Stimulated activated CD8-positive, alpha-beta memory T cell treated with anti-CD3 and anti-CD28 coated beads, Interleukin-7, amount 100 ng/mL, for 48 hours (primary cell): ENCODE results near the gene KDM4B.
"Not testable (repeated sequence)": the region's sequence is repeated elsewhere in the genome, so short reads cannot be mapped to it uniquely, and the experiment has no call there.

Source experiments
- DNase-seq, 2 donors: peaks; one replicate each; pipeline ENCODE4 v3.0.0-alpha.2; 2020; ENCODE audit warnings: low read depth in 1 of 2; ENCODE audit errors: extremely low read depth in 1 of 2

KDM4B gene

DNA sequence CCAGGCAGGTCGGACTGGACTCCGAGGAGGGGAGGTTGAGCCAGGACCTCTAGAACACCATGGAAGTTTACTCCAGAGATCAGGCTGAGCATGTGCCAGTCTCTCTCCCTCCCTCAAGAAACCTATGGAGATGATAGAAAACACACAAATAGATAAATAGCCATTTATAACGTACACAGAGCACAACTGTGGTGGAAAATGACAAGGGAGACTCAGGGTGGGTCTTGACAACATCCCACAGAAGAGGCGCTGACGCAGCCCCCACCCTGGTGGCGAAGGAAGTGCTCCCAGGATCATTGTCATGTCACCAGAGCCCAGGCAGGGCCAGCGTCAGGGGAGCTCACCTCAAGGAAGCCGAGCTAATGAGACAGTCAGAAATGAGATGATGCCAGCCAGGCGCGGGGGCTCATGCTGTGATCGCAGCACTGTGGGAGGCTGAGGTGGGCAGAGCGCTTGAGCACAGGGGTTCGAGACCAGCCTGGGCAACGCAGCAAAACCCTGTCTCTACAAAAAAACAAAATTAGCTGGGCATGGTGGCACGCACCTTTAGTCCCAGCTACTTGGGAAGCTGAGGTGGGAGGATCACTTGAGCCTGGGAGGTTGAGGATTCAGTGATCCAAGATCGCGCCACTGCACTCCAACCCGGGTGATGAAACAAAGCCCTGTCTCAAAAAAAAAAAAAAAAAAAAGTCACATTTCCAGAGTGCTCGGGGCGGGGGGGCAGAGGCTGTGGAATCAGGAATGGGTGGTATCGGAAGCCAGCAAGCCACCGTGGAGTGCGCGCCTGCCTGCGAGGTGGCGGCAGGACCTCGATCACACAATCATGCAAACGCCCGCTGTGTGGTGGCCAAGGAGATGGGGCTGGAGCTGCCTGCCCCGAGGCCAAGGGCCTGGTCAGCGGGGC, 178.4 kb downstream of the KDM4B start:
- DNase-seq: no peak

DNA sequence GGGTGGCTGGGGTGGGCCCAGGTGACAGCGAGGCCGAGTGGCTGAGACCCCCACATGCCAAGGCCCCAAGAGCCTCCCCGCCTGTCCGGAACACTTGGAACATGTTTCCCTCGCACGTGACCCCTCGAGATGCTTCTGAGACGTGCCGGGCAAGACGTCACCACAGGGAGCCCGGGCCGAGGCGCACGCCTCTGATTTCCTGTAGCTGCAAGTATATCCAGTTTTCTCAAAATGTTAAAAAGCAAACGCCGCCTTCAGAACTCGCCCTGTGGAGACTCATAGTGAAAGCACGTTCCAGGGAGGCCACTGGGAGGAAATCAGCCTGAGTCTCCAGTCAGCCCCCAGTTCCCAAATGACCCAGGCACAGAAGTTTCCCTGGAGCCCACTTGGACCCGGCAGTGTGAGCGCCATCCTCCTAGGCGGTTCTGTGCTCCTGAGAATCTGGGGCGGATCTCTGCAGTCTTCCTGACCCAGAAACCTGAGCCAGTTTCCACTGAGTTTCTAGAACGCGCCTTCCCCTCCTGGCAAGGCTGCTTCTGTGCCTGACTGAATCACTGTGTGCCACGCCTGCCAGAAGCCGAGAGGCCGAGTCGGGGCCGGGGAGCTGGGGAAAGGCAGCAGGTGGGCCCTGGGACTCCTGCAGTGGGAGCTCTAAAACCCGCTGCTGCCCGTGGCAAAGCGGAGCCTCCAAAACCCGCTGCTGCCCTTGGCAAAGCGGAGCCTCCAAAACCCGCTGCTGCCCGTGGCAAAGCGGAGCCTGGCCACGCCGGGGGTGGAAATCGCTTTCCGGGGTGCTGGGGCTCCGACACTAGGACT, 179.3 kb downstream of the KDM4B start:
- no peak for DNase-seq

DNA sequence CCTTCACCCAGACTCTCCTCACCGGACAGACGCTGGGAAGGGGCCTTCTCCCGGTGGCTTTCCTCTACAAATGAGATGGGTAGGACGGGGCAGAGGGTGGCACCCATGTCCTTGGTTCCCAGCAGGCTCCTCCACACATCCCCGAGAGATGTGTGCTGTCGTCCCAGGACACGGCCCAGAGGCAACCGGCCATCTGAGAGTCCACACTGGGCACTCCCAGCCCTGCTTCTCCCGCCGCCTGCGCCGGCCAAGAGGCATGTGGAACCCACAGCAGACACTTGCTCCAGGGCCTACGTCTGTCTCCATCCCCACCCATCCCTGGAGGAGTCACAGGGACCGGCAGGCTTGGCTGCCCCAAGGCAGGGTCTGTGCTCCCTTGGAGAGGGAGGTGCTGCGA, 179.9 kb downstream of the KDM4B start:
- no peak for DNase-seq

DNA sequence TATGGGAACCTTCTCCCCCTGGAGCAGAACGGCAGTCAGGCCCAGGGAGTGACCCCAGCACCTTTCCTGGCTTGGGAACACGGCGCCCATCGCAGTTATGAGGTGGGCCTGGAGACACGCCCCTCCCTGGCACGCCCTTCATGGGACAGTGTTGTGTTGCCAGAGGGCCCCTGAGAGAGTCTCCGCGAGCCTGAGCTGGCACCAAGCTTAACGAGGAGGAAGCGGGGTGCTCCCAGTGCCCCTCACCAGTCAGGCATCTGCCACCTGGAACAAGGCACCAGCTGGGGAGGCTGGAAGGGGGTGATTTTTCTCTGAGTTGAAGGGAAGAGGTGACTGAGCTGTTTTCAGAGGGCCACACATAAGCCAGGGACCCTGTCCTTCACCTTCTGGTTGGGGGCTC, 180.6 kb downstream of the KDM4B start:
- DNase-seq: no peak

DNA sequence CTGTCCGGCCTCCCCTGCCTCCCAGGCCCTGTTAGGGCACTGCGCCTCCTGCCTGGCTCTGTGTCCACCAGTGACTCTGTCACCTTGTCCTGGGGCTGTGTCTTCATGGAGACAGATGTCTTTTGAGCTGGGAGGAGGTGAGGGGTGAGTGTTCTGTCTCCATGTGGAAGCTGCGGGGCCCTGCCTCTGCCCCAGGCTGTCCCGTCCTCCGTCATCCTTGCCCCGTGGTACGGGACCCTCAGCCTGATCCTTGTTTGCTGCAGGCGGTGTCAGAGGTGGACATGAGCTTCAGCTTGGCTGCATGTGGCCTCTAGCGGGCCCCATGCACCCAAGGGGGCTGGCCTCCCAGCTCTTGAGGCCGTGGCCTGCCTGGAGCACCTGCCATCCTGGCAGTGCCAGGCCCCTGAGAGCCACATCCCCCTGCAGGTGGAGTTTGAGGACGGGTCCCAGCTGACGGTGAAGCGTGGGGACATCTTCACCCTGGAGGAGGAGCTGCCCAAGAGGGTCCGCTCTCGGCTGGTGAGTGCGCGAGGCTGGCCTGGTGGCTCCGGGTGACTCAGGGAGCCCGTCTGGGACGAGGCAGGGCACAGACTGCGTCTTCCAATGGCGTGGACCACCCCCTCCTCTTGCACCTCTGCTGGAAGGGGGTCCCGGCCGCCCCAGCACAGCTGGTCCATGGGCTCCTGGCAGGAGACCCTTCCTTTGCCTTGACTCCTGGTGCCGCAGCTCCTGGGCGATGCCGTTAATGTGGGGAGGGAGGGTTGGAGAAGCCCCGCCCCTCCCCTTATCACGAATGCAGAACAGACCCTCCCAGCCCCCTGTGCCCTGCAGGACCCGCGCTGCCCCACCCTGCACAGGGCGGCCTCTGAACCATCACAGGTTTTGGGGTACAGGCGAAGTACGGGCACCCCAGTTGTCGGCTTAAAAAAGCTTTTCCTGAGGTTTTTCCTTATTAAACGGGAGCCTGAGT, 181.3 kb downstream of the KDM4B start:
- no peak for DNase-seq

DNA sequence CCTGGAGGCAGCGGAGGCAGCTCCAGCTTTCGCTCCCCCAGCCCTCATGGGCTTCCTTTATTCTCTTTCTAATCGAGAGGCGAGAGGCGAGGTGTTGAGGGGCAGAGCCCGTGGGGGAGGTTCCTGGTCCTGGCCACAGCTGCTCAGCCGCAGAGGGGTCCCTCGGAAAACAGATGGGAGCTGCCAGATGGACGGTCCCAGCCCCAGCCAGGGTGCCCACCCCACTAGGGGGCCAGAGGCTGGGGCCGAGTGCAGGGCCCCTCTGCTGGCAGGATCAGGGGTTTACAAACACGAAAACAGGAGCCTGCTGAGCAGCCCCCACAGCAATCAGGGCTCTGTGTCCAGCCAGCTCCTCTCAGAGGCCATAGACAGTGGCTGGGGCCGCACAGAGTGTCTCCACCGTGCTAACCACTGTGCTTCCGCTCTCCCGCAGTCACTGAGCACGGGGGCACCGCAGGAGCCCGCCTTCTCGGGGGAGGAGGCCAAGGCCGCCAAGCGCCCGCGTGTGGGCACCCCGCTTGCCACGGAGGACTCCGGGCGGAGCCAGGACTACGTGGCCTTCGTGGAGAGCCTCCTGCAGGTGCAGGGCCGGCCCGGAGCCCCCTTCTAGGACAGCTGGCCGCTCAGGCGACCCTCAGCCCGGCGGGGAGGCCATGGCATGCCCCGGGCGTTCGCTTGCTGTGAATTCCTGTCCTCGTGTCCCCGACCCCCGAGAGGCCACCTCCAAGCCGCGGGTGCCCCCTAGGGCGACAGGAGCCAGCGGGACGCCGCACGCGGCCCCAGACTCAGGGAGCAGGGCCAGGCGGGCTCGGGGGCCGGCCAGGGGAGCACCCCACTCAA, 182.2 kb downstream of the KDM4B start:
- DNase-seq: no peak

DNA sequence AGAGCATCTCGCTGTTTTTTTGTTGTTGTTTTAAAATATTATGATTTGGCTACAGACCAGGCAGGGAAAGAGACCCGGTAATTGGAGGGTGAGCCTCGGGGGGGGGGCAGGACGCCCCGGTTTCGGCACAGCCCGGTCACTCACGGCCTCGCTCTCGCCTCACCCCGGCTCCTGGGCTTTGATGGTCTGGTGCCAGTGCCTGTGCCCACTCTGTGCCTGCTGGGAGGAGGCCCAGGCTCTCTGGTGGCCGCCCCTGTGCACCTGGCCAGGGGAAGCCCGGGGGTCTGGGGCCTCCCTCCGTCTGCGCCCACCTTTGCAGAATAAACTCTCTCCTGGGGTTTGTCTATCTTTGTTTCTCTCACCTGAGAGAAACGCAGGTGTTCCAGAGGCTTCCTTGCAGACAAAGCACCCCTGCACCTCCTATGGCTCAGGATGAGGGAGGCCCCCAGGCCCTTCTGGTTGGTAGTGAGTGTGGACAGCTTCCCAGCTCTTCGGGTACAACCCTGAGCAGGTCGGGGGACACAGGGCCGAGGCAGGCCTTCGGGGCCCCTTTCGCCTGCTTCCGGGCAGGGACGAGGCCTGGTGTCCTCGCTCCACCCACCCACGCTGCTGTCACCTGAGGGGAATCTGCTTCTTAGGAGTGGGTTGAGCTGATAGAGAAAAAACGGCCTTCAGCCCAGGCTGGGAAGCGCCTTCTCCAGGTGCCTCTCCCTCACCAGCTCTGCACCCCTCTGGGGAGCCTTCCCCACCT, 183.3 kb downstream of the KDM4B start:
- no peak for DNase-seq

DNA sequence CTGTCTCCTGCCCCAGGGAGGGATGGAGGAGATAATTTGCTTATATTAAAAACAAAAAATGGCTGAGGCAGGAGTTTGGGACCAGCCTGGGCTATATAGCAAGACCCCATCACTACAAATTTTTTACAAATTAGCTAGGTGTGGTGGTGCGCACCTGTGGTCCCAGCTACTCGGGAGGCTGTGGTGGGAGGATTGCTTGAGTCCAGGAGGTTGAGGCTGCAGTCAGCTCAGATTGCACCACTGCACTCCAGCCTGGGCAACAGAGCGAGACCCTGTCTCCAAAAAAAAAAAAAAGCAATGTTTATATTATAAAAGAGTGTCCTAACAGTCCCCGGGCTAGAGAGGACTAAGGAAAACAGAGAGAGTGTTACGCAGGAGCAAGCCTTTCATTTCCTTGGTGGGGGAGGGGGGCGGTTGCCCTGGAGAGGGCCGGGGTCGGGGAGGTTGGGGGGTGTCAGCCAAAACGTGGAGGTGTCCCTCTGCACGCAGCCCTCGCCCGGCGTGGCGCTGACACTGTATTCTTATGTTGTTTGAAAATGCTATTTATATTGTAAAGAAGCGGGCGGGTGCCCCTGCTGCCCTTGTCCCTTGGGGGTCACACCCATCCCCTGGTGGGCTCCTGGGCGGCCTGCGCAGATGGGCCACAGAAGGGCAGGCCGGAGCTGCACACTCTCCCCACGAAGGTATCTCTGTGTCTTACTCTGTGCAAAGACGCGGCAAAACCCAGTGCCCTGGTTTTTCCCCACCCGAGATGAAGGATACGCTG, 184.0 kb downstream of the KDM4B start:
- no peak for DNase-seq

DNA sequence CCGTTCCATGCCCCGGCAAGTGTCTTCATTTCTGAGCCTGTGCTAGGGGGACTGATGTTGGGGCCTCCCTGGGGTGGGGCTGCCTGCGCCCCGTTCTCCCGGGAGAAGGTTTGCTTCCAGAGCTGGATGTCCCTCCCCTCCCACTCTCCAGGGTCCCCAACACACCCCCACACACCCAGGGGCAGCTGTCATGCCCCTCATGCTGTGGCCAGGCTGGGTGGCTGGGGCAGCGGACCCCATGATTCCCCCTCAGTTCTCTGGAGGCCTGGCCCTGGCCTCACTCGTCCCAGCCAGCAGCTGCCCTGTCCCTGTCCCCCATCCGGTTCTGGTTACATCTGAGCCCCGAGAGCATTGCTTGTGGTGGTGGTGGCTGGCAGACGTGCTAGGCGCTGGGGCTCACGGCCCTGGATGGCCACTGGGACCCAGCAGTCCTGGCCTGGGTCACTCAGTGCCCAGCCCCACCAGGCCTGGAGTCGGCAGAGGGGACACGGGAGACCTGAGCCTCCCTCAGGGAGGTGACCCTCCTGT, 184.8 kb downstream of the KDM4B start:
- no peak for DNase-seq

DNA sequence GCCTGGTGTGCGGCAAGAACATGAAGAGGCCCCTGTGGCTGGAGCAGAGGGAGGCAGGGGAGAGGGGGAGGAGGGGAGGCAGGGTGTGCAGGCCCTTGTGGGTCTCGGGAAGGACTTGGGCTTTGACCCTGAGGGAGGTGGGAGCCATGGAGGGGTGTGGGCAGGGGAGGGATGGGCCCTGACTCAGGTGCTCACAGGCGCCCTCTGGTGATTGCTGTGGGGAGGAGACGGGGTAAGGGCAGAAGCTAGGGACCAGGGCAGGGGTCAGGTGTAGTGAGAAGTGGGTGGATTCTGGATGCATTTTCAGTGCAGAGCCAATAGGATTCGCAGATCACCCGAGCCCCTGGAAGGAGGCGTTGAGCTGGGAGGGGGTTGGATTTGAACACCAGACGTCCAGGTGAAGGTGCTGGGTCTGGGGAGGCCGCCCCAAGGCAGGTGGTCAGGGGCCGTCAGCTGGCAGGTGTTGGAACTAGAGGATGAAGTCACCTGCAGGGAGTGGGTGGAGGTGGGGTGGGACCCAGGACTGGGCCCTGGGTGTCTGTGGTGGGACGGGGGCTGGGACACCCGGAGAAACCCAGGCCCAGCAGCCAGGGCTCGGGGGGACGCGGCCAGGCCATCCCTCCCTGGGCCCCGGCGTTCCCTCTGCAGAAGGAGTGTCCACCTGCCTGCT, 185.4 kb downstream of the KDM4B start:
- DNase-seq: no peak

DNA sequence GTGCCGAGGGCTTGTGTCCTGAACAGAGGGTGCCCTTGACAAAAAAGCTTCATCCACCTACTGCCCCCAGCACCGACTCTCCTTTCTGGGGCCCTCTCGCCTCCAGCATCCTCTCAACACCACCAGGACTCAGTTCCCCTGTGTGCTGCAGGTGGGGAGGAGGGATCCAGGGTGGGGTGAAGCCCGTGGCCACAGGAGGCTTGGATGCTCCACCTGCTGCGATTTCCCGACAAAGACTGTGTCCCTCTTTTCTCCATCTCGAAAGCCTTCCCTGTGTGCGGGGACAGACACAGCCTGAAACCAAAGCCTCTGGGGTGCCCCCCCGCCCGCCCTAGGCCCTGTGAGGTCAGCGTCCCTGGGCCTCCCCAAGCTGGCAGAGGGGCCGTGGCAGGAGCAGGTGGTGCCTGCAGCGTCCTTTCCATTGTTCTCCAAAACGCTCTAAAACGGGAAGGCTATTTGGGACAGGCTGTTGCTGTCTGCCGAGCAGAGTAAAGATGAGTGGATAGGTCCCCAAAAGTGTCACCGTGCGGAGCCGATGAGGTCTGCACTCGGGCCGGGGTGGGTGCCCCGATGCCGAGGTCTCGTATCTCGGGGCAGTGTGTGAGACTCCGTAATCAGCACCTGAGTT, 186.0 kb downstream of the KDM4B start:
- no peak for DNase-seq

DNA sequence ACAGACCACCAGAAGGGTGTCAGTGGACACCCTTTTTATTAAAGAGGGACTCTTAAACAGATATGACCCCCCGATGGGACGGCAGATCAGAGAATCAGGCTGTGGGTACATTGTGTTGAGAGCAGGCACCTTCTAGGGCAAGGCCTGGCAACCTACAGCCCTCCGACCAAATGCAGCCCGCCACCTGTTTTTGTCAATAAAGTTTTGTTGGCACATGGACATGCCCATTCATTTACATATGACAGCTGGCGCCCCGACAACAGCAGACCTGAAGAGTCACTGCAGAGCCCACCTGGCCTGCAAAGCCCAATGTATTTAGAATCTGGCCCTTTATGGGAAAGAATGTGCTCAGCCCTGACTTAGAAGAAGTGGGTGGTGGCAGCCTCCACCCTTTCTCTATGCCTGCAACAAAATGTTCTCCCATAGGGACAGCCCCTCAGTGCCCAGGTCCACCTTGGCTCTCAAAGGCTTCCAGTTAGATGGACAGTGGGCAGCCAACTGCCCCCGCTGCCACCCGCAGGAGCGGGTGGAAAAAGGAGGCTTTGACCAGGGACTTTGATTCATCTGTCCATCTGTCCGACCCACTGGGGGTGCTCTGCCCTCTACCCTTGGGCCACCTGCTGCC, 186.8 kb downstream of the KDM4B start:
- DNase-seq: no peak

DNA sequence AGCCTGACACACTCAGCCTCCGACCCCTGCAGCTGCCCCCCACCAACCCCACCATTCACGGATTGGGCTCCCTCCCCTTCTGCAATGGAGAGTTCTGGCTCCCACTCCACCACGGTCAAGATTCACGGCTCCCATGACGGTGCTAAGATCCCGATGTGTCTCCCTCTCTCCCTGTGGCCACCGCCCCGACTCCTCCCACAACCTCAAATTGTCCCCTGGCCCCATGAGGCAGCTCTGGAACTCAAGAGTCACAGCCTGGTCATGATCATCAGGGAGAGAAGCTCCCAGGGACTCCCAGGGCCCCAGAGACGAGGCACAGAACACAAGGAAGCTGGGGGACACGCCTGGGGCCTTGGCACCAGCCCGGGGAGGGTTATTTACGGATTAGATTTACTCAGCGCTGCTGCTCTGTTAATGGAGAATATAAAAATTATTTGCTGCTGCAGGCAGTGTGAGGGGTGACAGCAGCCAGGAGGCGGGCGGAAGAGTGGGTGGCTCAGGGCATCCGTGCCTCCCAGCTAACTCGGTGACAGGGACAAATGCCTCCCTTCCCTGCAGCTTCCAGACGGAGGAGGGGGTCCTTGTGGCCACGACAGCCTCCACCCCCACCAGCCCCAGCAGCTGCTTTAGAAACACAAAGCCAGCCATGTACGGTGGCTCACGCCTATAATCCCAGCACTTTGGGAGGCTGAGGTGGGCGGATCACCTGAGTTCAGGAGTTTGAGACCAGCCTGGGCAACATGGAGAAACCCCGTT, 187.5 kb downstream of the KDM4B start:
- DNase-seq: no peak

DNA sequence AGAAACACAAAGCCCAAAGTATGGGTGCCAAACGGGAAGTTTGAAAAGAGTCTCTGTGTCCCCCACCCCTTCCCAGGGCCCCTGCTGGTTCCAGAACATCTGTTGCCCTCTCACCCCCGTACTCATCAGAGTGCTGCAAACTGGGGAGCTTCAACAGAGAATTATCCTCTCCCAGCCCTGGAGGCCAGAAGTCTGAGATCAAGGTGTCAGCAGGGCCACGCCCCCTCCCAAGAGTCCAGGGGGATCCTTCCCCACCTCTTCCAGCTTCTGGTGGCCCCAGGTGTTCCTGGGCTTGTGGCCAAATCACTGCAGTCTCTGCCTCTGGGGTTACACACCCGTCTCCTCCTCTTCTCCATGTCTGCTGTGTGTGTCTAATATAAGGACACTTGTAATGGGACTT, 188.3 kb downstream of the KDM4B start:
- DNase-seq: no peak

DNA sequence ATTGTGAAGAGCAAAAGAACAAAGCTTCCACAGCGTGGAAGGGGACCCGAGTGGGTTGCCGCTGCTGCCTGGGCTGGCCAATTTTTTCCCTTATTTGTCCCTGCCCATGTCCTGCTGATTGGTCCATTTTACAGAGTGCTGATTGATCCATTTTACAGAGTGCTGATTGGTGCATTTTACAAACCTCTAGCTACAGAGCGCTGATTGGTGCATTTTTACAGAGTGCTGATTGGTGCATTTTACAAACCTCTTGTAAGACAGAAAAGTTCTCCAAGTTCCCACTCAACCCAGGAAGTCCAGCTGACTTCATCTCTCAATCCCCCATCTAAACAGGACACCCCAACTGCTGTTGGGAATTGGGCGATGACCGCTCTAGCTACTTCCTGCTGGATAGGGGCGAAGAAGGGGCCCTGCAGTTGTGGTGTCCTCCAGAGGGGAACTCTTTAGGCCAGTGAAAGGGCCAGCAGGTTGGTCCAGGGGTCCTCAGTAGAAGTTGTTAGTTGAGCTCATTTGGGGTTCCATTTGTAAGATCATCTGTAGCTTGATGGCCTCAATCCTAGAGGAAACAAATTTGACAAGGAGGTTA, 189.7 kb downstream of the KDM4B start:
- not testable (repeated sequence) for DNase-seq
